ENCODE data around the gene ASXL1.
"Not testable (repeated sequence)": the region's sequence is repeated elsewhere in the genome, so short reads cannot be mapped to it uniquely, and the experiment has no call there.

Gene ASXL1

GRCh38 chr20:32365564-32365963 is 7.4 kb downstream of the ASXL1 start:
- ChIA-PET POLR2A (ENCODE audit: low non-redundant PET) (no interaction called here), CTCF (interaction anchor here (0.6 to 0.7 kb wide), 2 partner anchors 245 to 955 kb away, joined by 3 to 4 read pairs; no protein-coding TSS in a partner anchor)
- no peak overlapping the region for H3K27ac ChIP-seq
- no peak for TF ChIP-seq CTCF (conservative IDR thresholded peaks at IDR 0.05; ENCODE audit: low read depth)
- no peak for DNase-seq (ENCODE audit: low spot score)

GRCh38 chr20:32366380-32366779 is 8.2 kb downstream of the ASXL1 start:
- CTCF ChIA-PET, result no interaction called here
- H3K27ac ChIP-seq, result no peak overlapping the region
- TF ChIP-seq CTCF (conservative IDR thresholded peaks at IDR 0.05; ENCODE audit: low read depth), result no peak
- POLR2A ChIA-PET (ENCODE audit: low non-redundant PET), result no interaction called here
- no peak for DNase-seq (ENCODE audit: low spot score)

GRCh38 chr20:32368323-32368722 is 10.2 kb downstream of the ASXL1 start:
- ChIA-PET CTCF (no interaction called here), POLR2A (ENCODE audit: low non-redundant PET) (no interaction called here)
- no peak for DNase-seq (ENCODE audit: low spot score)
- H3K27ac ChIP-seq, result no peak overlapping the region
- no peak for TF ChIP-seq CTCF (conservative IDR thresholded peaks at IDR 0.05; ENCODE audit: low read depth)

GRCh38 chr20:32368925-32369324 is 10.8 kb downstream of the ASXL1 start:
- TF ChIP-seq CTCF (conservative IDR thresholded peaks at IDR 0.05; ENCODE audit: low read depth), result no peak
- no peak overlapping the region for H3K27ac ChIP-seq
- no peak for DNase-seq (ENCODE audit: low spot score)
- ChIA-PET POLR2A (ENCODE audit: low non-redundant PET) (no interaction called here), CTCF (interaction anchor here (0.6 kb wide), 1 partner anchor 135 kb away, joined by 3 read pairs; no protein-coding TSS in a partner anchor)

GRCh38 chr20:32370897-32371296 is 12.8 kb downstream of the ASXL1 start:
- ChIA-PET CTCF (interaction anchor here (0.9 kb wide), 1 partner anchor 34 kb away, joined by 3 read pairs; no protein-coding TSS in a partner anchor), POLR2A (ENCODE audit: low non-redundant PET) (interaction anchor here (0.6 kb wide), 1 partner anchor 26 kb away, joined by 12 read pairs; no protein-coding TSS in a partner anchor)
- H3K27ac ChIP-seq, result no peak overlapping the region
- no peak for DNase-seq (ENCODE audit: low spot score)
- TF ChIP-seq CTCF (conservative IDR thresholded peaks at IDR 0.05; ENCODE audit: low read depth), result no peak

GRCh38 chr20:32378461-32378860 is 20.3 kb downstream of the ASXL1 start:
- POLR2A ChIA-PET (ENCODE audit: low non-redundant PET), result no interaction called here
- DNase-seq (ENCODE audit: low spot score), result no peak
- TF ChIP-seq CTCF (conservative IDR thresholded peaks at IDR 0.05; ENCODE audit: low read depth), result no peak
- CTCF ChIA-PET, result no interaction called here
- H3K27ac ChIP-seq, result peak overlapping the region; percentile 33; the same call in 1 of the 2 replicates

GRCh38 chr20:32380037-32380436 is 21.9 kb downstream of the ASXL1 start:
- H3K27ac ChIP-seq; DNase-seq (ENCODE audit: low spot score); POLR2A ChIA-PET (ENCODE audit: low non-redundant PET): not testable (repeated sequence)
- CTCF ChIA-PET, result interaction anchor here (0.6 to 1.2 kb wide), 3 partner anchors 12 to 43 kb away, joined by 3 to 9 read pairs (median 4); no protein-coding TSS in a partner anchor
